ENCODE results near the gene CCDC117. TPM values are rescaled to one million over a fixed set of nuclear protein-coding genes. Genes with fewer than 3 reads are reported as not detected.

The CCDC117 gene
- polyA plus RNA-seq, 1 donor (not counting 4 experiments of a cell fraction or from before 2014, with no cell fraction given): 8.8 TPM

GRCh38 chr22:28766628-28767027 is 5.9 kb upstream of the CCDC117 start:
- TF ChIP-seq, protein P1, sequence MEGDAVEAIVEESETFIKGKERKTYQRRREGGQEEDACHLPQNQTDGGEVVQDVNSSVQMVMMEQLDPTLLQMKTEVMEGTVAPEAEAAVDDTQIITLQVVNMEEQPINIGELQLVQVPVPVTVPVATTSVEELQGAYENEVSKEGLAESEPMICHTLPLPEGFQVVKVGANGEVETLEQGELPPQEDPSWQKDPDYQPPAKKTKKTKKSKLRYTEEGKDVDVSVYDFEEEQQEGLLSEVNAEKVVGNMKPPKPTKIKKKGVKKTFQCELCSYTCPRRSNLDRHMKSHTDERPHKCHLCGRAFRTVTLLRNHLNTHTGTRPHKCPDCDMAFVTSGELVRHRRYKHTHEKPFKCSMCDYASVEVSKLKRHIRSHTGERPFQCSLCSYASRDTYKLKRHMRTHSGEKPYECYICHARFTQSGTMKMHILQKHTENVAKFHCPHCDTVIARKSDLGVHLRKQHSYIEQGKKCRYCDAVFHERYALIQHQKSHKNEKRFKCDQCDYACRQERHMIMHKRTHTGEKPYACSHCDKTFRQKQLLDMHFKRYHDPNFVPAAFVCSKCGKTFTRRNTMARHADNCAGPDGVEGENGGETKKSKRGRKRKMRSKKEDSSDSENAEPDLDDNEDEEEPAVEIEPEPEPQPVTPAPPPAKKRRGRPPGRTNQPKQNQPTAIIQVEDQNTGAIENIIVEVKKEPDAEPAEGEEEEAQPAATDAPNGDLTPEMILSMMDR (optimal IDR thresholded peaks at IDR 0.05 in 1 of 3, IDR thresholded peaks at IDR 0.05 in 1 of 3, conservative IDR thresholded peaks at IDR 0.05 in 1 of 3; ENCODE audit: extremely low read depth in 1 of 3, insufficient read depth in 2 of 3, low read length in 3 of 3): no peak
- TF ChIP-seq EZH2 (IDR thresholded peaks at IDR 0.05; ENCODE audit: low read length): no peak
- H3K36me3 ChIP-seq (ENCODE audit: control insufficient read depth in 2 of 2, extremely low read depth in 1 of 2, insufficient read depth in 2 of 2, low read length in 2 of 2): no peaks in the 10 kb centered on the region
- H3K27ac ChIP-seq (ENCODE audit: control insufficient read depth, insufficient read depth, low read length): no peak overlapping the region
- H3K4me2 ChIP-seq (ENCODE audit: control insufficient read depth, extremely low read depth, insufficient read depth, low read depth, low read length): no peak overlapping the region
- H3K9ac ChIP-seq (ENCODE audit: control insufficient read depth, extremely low read depth, insufficient read depth, low read length): no peak overlapping the region
- no peaks in the 10 kb centered on the region for H3K9me1 ChIP-seq (ENCODE audit: control insufficient read depth, extremely low read depth, insufficient read depth, low read length)
- H2AFZ ChIP-seq (ENCODE audit: control insufficient read depth, low read length): no peak overlapping the region
- DNase-seq (ENCODE audit: low read depth, low spot score) (no peak), FAIRE-seq (no peak)
- H3K4me3 ChIP-seq (ENCODE audit: control insufficient read depth in 2 of 3, extremely low read depth in 1 of 3, insufficient read depth in 2 of 3, low read depth in 1 of 3, low read length in 3 of 3): no peak overlapping the region
- peaks cover 6% of the 10 kb centered on the region for H3K4me1 ChIP-seq (ENCODE audit: control insufficient read depth, extremely low read depth, insufficient read depth, low read length)
- no peaks in the 10 kb centered on the region for H4K20me1 ChIP-seq (ENCODE audit: control insufficient read depth, extremely low read depth, insufficient read depth, low read length)
- no peaks in the 10 kb centered on the region for H3K9me3 ChIP-seq (ENCODE audit: control insufficient read depth, low read depth, low read length)
- dilution Hi-C loops (cut with MboI; ENCODE audit: extremely low pct_ligation_motif_present, low sequenced_read_pairs): no loop called here
- H3K79me2 ChIP-seq (ENCODE audit: control insufficient read depth, insufficient read depth, low read length): no peaks in the 10 kb centered on the region
- H3K27me3 ChIP-seq (ENCODE audit: control insufficient read depth, extremely low read depth, insufficient read depth, low read length): no peaks in the 10 kb centered on the region

DNA sequence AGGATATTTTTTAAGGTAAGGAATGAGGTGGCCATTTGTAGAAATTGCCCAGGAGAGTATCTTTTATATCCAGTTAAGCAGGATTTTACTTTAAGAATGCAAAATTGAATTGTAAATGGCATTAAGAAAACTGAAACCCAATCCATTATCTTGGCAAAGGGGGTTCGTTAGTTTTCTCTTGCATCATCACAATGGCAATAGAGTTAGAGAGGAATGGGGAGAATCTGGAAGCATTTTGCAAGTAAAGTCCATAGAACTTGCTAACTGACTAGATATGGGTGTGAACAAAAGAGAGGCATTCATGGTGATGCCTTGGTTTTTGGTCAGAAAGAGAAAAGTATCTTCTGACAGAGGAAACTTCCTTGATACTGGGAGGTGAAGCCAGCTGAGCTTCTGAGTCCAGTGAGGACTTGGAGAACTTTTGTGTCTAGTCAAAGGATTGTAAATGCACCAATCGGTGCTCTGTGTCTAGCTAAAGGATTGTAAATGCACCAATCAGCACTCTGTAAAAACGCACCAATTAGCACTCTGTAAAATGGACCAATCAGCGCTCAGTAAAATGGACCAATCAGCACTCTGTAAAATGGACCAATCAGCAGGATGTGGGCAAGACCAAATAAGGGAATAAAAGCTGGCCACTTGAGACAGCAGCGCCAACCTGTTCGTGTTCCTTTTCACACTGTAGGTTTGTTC is 3.6 kb upstream of the CCDC117 start:
- no peaks in the 10 kb centered on the region for H3K36me3 ChIP-seq (ENCODE audit: control insufficient read depth in 2 of 2, extremely low read depth in 1 of 2, insufficient read depth in 2 of 2, low read length in 2 of 2)
- DNase-seq (ENCODE audit: low read depth, low spot score) (no peak), FAIRE-seq (no peak)
- dilution Hi-C loops (cut with MboI; ENCODE audit: extremely low pct_ligation_motif_present, low sequenced_read_pairs): no loop called here
- H3K27me3 ChIP-seq (ENCODE audit: control insufficient read depth, extremely low read depth, insufficient read depth, low read length): no peaks in the 10 kb centered on the region
- H3K4me3 ChIP-seq (ENCODE audit: control insufficient read depth in 2 of 3, extremely low read depth in 1 of 3, insufficient read depth in 2 of 3, low read depth in 1 of 3, low read length in 3 of 3): no peak overlapping the region
- H3K79me2 ChIP-seq (ENCODE audit: control insufficient read depth, insufficient read depth, low read length): peaks cover 9% of the 10 kb centered on the region
- H3K9me3 ChIP-seq (ENCODE audit: control insufficient read depth, low read depth, low read length): no peaks in the 10 kb centered on the region
- TF ChIP-seq, protein P1 (optimal IDR thresholded peaks at IDR 0.05 in 1 of 3, IDR thresholded peaks at IDR 0.05 in 1 of 3, conservative IDR thresholded peaks at IDR 0.05 in 1 of 3; ENCODE audit: extremely low read depth in 1 of 3, insufficient read depth in 2 of 3, low read length in 3 of 3): no peak
- no peak for TF ChIP-seq EZH2 (IDR thresholded peaks at IDR 0.05; ENCODE audit: low read length)
- no peak overlapping the region for H2AFZ ChIP-seq (ENCODE audit: control insufficient read depth, low read length)
- H3K4me1 ChIP-seq (ENCODE audit: control insufficient read depth, extremely low read depth, insufficient read depth, low read length): peaks cover 15% of the 10 kb centered on the region
- H3K27ac ChIP-seq (ENCODE audit: control insufficient read depth, insufficient read depth, low read length): no peak overlapping the region
- H3K9me1 ChIP-seq (ENCODE audit: control insufficient read depth, extremely low read depth, insufficient read depth, low read length): no peaks in the 10 kb centered on the region
- H3K4me2 ChIP-seq (ENCODE audit: control insufficient read depth, extremely low read depth, insufficient read depth, low read depth, low read length): no peak overlapping the region
- no peak overlapping the region for H3K9ac ChIP-seq (ENCODE audit: control insufficient read depth, extremely low read depth, insufficient read depth, low read length)
- no peaks in the 10 kb centered on the region for H4K20me1 ChIP-seq (ENCODE audit: control insufficient read depth, extremely low read depth, insufficient read depth, low read length)

Data from keratinocyte (primary cell).